Loucy (cell line): ENCODE results near the gene TTC12.

Experiments
- H2AFZ ChIP-seq: fragments of 200-600 bp; sonication (generic); 2 replicates; pipeline ENCODE4 v1.6.0; 2016; ENCODE audit warnings: antibody characterized with exemption, mild to moderate bottlenecking, low read length, moderate library complexity
- H3F3A ChIP-seq: fragments of 200-600 bp; 2 replicates; pipeline ENCODE4 v1.6.0; 2016; ENCODE audit warnings: antibody characterized with exemption, low read depth, mild to moderate bottlenecking
- H3K27me3 ChIP-seq: fragments of 200-600 bp; sonication (generic); 2 replicates; pipeline ENCODE4 v1.6.1; 2014; ENCODE audit warnings: low read length, mild to moderate bottlenecking; ENCODE audit not compliant: insufficient read depth, poor library complexity, severe bottlenecking
- H3K36me3 ChIP-seq: fragments of 200-600 bp; sonication (generic); 2 replicates; pipeline ENCODE4 v1.6.1; 2016; ENCODE audit warnings: low read length; ENCODE audit not compliant: insufficient read depth
- H3K4me1 ChIP-seq: fragments of 200-600 bp; sonication (generic); 2 replicates; pipeline ENCODE4 v1.5.1; 2014; ENCODE audit warnings: low read length, mild to moderate bottlenecking; ENCODE audit not compliant: insufficient read depth, poor library complexity, severe bottlenecking
- H3K4me2 ChIP-seq: fragments of 200-600 bp; sonication (generic); 2 replicates; pipeline ENCODE4 v1.6.0; 2014; ENCODE audit warnings: antibody characterized with exemption, low read length, low read depth, mild to moderate bottlenecking; ENCODE audit not compliant: poor library complexity, severe bottlenecking
- H3K4me3 ChIP-seq: fragments of 200-600 bp; sonication (generic); 2 replicates; pipeline ENCODE4 v1.5.1; 2014; ENCODE audit warnings: low read length, mild to moderate bottlenecking, mixed read lengths; ENCODE audit not compliant: poor library complexity, severe bottlenecking
- H3K79me2 ChIP-seq: fragments of 200-600 bp; sonication (generic); 2 replicates; pipeline ENCODE4 v1.6.1; 2014; ENCODE audit warnings: low read length; ENCODE audit not compliant: insufficient read depth
- H3K9ac ChIP-seq: fragments of 200-600 bp; sonication (generic); 2 replicates; pipeline ENCODE4 v1.6.0; 2014; ENCODE audit warnings: mild to moderate bottlenecking, low read depth, low read length, moderate library complexity; ENCODE audit not compliant: poor library complexity, severe bottlenecking
- H3K9me2 ChIP-seq: fragments of 200-600 bp; sonication (generic); replicated peaks from 2 replicates; pipeline ENCODE4 v1.6.1; 2016; ENCODE audit warnings: low read depth, low read length, mixed read lengths
- H3K9me3 ChIP-seq: fragments of 200-600 bp; sonication (generic); 2 replicates; pipeline ENCODE4 v1.6.1; 2014; ENCODE audit warnings: mild to moderate bottlenecking, antibody characterized with exemption, low read length, low read depth; ENCODE audit not compliant: insufficient read depth
- H4K20me1 ChIP-seq: fragments of 200-600 bp; sonication (generic); 2 replicates; pipeline ENCODE4 v1.6.0; 2014; ENCODE audit warnings: antibody characterized with exemption, low read length, mild to moderate bottlenecking; ENCODE audit not compliant: insufficient read depth, poor library complexity, severe bottlenecking
- CTCF ChIP-seq: fragments of 200-600 bp; sonication (generic); conservative IDR thresholded peaks from 2 replicates; pipeline ENCODE4 v1.5.1; 2014; ENCODE audit warnings: mild to moderate bottlenecking, antibody characterized with exemption, low read length
- EZH2phosphoT487 ChIP-seq: fragments of 200-600 bp; IDR thresholded peaks from 2 replicates; pipeline ENCODE4 v1.6.1; 2018; ENCODE audit warnings: antibody characterized with exemption, mild to moderate bottlenecking, moderate library complexity, borderline replicate concordance

Gene TTC12

GRCh38 chr11:113394919-113395318, 80.5 kb downstream of the TTC12 start:
- no peaks in the 10 kb centered on the region for H3K27me3 ChIP-seq
- H3K4me1 ChIP-seq, result no peaks in the 10 kb centered on the region

DNA sequence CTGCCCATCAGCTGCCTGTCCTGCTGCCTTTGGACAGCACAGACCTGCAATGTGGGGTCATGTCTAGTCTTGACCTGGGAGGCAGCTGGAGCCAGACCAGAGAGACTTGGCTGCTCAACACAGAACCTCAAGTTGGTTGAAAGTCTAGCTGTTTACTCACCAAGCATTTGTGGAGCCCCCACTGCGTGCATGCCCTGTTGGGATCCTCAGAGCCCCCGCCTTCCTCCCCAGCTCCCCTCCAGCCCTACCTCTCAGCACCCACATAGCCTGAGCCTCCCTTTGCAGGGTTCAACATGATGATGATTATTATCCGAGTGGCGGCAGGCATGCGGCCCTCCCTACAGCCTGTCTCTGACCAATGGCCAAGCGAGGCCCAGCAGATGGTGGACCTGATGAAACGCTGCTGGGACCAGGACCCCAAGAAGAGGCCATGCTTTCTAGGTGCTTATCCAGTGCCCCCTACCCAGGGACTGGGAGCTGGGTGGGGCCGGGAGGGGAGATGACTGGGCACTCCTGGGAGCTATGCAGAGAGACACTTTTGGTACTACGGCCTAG, 81.5 kb downstream of the TTC12 start:
- no peaks in the 10 kb centered on the region for H3K9me2 ChIP-seq
- no peaks in the 10 kb centered on the region for H3K4me1 ChIP-seq
- no peaks in the 10 kb centered on the region for H3K27me3 ChIP-seq
- no peaks in the 10 kb centered on the region; the same call in 1 of the 2 replicates for H3K9me3 ChIP-seq
- H3K9ac ChIP-seq, result no peak overlapping the region
- H3K4me3 ChIP-seq, result no peak overlapping the region
- H4K20me1 ChIP-seq, result no peaks in the 10 kb centered on the region
- H3K4me2 ChIP-seq, result no peak overlapping the region
- TF ChIP-seq CTCF, result no peak
- TF ChIP-seq EZH2phosphoT487, result no peak
- no peaks in the 10 kb centered on the region for H3K79me2 ChIP-seq
- no peak overlapping the region for H2AFZ ChIP-seq
- H3F3A ChIP-seq, result no peaks in the 10 kb centered on the region
- H3K36me3 ChIP-seq, result no peaks in the 10 kb centered on the region

More at GRCh38 chr11:113394919-113395318, 80.5 kb downstream of the TTC12 start:
- no peaks in the 10 kb centered on the region for H3K9me2 ChIP-seq
- no peak for TF ChIP-seq EZH2phosphoT487
- H3K9ac ChIP-seq, result no peak overlapping the region
- H3K36me3 ChIP-seq, result no peaks in the 10 kb centered on the region
- no peaks in the 10 kb centered on the region for H4K20me1 ChIP-seq
- H3K4me2 ChIP-seq, result no peak overlapping the region
- no peaks in the 10 kb centered on the region for H3K79me2 ChIP-seq
- no peak overlapping the region for H3K4me3 ChIP-seq
- H2AFZ ChIP-seq, result no peak overlapping the region
- no peaks in the 10 kb centered on the region for H3F3A ChIP-seq
- H3K9me3 ChIP-seq, result no peaks in the 10 kb centered on the region; the same call in 1 of the 2 replicates

GRCh38 chr11:113396690-113397089, 82.3 kb downstream of the TTC12 start:
- Histone ChIP-seq H4K20me1 (no peaks in the 10 kb centered on the region), H3K36me3 (no peaks in the 10 kb centered on the region), H3K9me2 (no peaks in the 10 kb centered on the region), H3K4me2 (no peak overlapping the region), H3F3A (no peaks in the 10 kb centered on the region), H3K27me3 (no peaks in the 10 kb centered on the region), H3K9me3 (no peaks in the 10 kb centered on the region; the same call in 1 of the 2 replicates), H2AFZ (no peak overlapping the region), H3K79me2 (no peaks in the 10 kb centered on the region), H3K4me1 (no peaks in the 10 kb centered on the region), H3K4me3 (no peak overlapping the region), H3K9ac (no peak overlapping the region)
- TF ChIP-seq CTCF (no peak), EZH2phosphoT487 (no peak)

- H4K20me1 ChIP-seq, result no peaks in the 10 kb centered on the region
- H3K4me2 ChIP-seq, result no peak overlapping the region
- H3K9me2 ChIP-seq, result no peaks in the 10 kb centered on the region
- H3F3A ChIP-seq, result no peaks in the 10 kb centered on the region
- H3K36me3 ChIP-seq, result no peaks in the 10 kb centered on the region
- no peaks in the 10 kb centered on the region for H3K79me2 ChIP-seq
- no peak for TF ChIP-seq CTCF
- TF ChIP-seq EZH2phosphoT487, result no peak
- H3K4me1 ChIP-seq, result no peaks in the 10 kb centered on the region
- H3K27me3 ChIP-seq, result no peaks in the 10 kb centered on the region
- H2AFZ ChIP-seq, result no peak overlapping the region
- no peaks in the 10 kb centered on the region; the same call in 1 of the 2 replicates for H3K9me3 ChIP-seq
- no peak overlapping the region for H3K4me3 ChIP-seq
- H3K9ac ChIP-seq, result no peak overlapping the region
These were observed 82.8 kb downstream of the TTC12 start for GRCh38 chr11:113397212-113397611.
